Ascending aorta (tissue), 2 donors: ENCODE results near the gene TGFB1. TPM values are rescaled to one million over a fixed set of nuclear protein-coding genes. Genes with fewer than 3 reads are reported as not detected.

Experiments used
- DNase-seq, 2 donors: peaks; one replicate each; pipeline ENCODE4 v3.0.0-alpha.2; 2019; ENCODE audit warnings: low spot score in 2 of 2
- H3K27ac ChIP-seq, 2 donors: fragments of 200-600 bp; sonication (generic); one replicate each; pipeline ENCODE4 v1.5.1; 2016 to 2017; ENCODE audit warnings: mild to moderate bottlenecking in 1 of 2
- H3K27me3 ChIP-seq: fragments of 200-600 bp; sonication (generic); one replicate; pipeline ENCODE4 v1.5.1; 2017
- H3K36me3 ChIP-seq, 2 donors: fragments of 200-600 bp; sonication (generic); one replicate each; pipeline ENCODE4 v1.5.1; 2016
- H3K4me1 ChIP-seq, 2 donors: fragments of 200-600 bp; sonication (generic); one replicate each; pipeline ENCODE4 v1.5.1; 2016 to 2017; ENCODE audit warnings: mild to moderate bottlenecking in 1 of 2
- H3K4me3 ChIP-seq, 2 donors: fragments of 200-600 bp; sonication (generic); one replicate each; pipeline ENCODE4 v1.5.1; 2016 to 2017; ENCODE audit warnings: mild to moderate bottlenecking in 1 of 2
- H3K9me3 ChIP-seq, 2 donors: fragments of 200-600 bp; sonication (generic); one replicate each; pipeline ENCODE4 v1.5.1; 2016
- CTCF ChIP-seq, 3 experiments: fragments of 200-600 bp in 2 of 3; fragments of 450-650 bp in 1 of 3; sonication (generic) in 2 of 3; IDR thresholded peaks; one replicate each; pipeline ENCODE4 v1.5.1; 2016 to 2019; ENCODE audit warnings: antibody characterized with exemption in 3 of 3, mild to moderate bottlenecking in 1 of 3, moderate library complexity in 1 of 3
- intact Hi-C: fragments of 100-400 bp; cut with DNase I; formaldehyde crosslinking; loops from one replicate; pipeline ENCODE4 v1.15.1; 2023
- total RNA-seq: library from RNA; depleted of rRNA; stranded (reverse); fragments of >200 nt; gene quantifications from one replicate; pipeline ENCODE4 v1.1.0, GENCODE V29; 2016

The TGFB1 gene
- total RNA-seq, 1 donor from 2014 or later = 103 TPM

GRCh38 chr19:41311072-41311471 lies 42.6 kb downstream of the TGFB1 start:
- Histone ChIP-seq H3K36me3 (peaks cover 23 to 43% of the 10 kb centered on the region in 2 donors), H3K9me3 (no peaks in the 10 kb centered on the region), H3K27me3 (no peaks in the 10 kb centered on the region), H3K27ac (peak overlapping the region; percentile 93 to 96), H3K4me1 (peaks cover 8 to 19% of the 10 kb centered on the region in 2 donors), H3K4me3 (peak overlapping the region; percentile 55 to 86)
- DNase-seq = no peak
- no peak for TF ChIP-seq CTCF (IDR thresholded peaks at IDR 0.05)
- intact Hi-C loops = no loop called here

DNA sequence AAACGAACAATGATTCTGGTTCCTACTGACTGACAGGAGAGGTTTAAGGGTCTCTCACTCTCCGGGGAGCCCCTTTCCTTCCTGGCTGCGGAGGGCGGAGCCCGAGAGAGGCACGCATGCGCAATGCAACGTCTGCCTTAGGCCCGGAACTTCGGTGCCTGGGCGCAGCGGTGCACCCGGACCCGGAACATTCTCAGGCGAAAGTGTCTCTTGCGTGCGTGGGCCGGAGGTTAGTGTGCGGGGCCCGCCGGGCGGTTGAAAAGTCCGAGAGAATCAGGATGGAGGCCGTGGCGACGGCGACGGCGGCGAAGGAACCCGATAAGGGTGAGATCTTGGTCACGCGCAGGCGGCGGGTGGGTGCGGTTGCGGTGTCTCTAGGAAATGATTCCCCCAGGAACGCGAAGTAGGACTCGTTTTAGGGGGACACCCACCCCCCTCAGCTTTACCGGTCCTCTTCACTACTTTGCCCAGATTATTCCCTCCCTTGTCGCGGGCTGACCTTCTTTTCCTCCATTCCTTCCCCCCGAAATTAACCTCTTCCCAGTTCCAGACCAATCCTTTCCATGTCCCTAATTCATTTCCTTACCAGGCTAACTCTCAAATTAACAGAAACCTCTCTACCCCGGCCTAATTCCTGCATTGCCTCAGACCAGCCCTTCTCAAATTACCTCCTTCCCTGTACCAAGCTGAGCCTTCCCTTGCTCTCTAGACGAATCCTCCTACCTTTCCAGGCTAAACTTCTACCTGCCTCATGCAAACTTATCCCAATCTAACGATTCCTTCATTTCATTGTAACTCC lies 43.5 kb downstream of the TGFB1 start, which contains the start of gene CCDC97:
Gene CCDC97, plus strand, starts transcription at position 140 of the 799 bp plus-strand sequence. Its CDS starts 139 bp downstream, at position 279.
- Histone ChIP-seq H3K27ac (peak within 1 kb of the TSS; percentile 93 to 96), H3K27me3 (no peaks in the 10 kb centered on the region), H3K9me3 (no peaks in the 10 kb centered on the region), H3K36me3 (peaks cover 32 to 44% of the 10 kb centered on the region in 2 donors), H3K4me3 (peak within 1 kb of the TSS; percentile 55 to 86), H3K4me1 (peaks cover 8 to 19% of the 10 kb centered on the region in 2 donors)
- intact Hi-C loops = loop anchor here (1.0 kb wide), 1 partner anchor 48 kb away; no protein-coding TSS in a partner anchor
- DNase-seq = peak in 1 of 2 donors; percentile 89
- no peak for TF ChIP-seq CTCF (IDR thresholded peaks at IDR 0.05)

DNA sequence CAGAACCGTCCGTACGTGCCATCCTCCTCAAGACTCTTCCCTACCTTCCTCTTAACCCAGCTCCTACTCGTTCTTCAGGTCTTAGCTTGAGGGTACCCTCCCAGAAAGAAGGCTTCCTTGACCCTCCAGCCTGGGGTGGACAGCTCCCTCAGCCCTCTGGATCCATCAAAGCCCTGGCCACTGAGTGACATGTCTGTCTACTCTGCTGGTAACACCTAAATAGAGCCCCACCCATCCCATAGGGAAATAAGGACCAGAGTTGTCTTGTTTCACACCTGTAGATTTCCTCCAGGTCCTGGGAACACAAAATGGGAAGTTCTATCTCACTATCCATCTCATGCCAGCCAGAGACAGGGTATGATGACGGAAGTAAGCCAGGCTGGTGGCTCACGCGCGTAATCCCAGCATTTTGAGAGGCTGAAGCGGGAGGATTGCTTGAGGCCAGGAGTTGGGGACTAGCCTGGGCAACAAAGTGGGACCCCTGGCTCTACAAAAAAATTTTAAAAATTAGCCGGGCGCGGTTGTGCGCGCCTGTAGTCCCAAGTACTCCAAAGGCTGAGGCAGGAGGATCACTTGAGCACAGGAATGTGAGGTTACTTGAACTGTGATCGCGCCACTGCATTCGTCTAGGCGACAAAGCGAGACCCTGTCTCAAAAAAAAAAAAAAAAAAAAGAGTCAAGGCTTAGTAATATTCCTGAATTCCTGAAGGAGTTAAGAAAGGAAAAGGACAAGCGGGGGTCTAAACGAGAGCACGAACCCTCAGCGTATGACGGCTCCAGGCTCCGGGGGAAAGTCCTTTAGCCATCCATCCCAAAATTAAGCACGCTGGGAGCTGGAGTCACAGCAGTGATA lies 44.3 kb downstream of the TGFB1 start:
- intact Hi-C loops = loop anchor here (1.0 to 10.0 kb wide), 6 partner anchors 14 to 768 kb away; partner anchors contain the start of gene ZNF574
- no peaks in the 10 kb centered on the region for H3K9me3 ChIP-seq
- H3K27me3 ChIP-seq = no peaks in the 10 kb centered on the region
- peak overlapping the region; percentile 93 to 96 for H3K27ac ChIP-seq
- H3K4me3 ChIP-seq = peak overlapping the region; percentile 55 to 86
- peaks cover 8 to 19% of the 10 kb centered on the region in 2 donors for H3K4me1 ChIP-seq
- no peak for DNase-seq
- TF ChIP-seq CTCF (IDR thresholded peaks at IDR 0.05) = no peak
- H3K36me3 ChIP-seq = peaks cover 37 to 46% of the 10 kb centered on the region in 2 donors

DNA sequence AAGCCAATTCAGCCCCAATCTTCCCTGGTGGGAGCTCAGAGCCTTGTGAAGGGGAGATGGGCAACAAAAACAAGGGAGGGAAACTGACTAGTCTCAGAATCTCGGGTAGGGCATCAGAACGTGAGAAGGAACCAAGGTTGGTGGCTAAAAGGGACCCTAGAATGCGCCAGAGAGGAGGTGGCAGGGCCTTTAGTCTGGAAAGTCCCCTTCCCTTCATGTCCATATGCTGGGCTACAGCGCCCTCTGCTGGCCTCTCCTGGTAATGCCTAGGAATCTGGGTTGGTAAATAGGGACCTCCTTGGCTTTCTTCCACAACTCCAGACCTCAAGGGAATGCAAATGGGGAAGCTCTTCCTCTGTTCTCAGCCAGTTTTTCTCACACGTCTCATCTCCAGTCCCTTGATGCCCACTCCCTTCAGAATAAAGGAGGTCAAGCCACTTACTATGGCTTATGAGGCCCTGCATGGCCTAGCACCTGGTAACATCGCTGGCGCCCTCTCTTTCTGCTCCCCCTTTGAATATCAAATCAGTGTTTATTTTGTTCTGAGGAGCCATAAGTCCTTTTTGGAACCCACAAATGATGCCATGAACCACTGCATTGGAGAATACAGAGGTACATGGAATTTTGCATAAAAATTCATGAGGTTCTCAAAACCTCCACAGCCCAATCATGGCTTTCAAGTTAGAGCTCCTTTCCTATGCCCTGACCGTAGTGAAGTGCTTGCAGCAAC lies 45.1 kb downstream of the TGFB1 start:
- TF ChIP-seq CTCF (IDR thresholded peaks at IDR 0.05) = peak; percentile 93 to 97 (median 96)
- Histone ChIP-seq H3K27me3 (no peaks in the 10 kb centered on the region), H3K27ac (peak overlapping the region; percentile 93 to 96), H3K4me3 (peak overlapping the region; percentile 55 to 86), H3K36me3 (peaks cover 39 to 48% of the 10 kb centered on the region in 2 donors), H3K9me3 (no peaks in the 10 kb centered on the region), H3K4me1 (peaks cover 8 to 19% of the 10 kb centered on the region in 2 donors)
- intact Hi-C loops = loop anchor here (1.0 to 10.0 kb wide), 5 partner anchors 15 to 769 kb away; partner anchors contain the start of gene ZNF574
- peak; percentile 79 to 97 for DNase-seq

DNA sequence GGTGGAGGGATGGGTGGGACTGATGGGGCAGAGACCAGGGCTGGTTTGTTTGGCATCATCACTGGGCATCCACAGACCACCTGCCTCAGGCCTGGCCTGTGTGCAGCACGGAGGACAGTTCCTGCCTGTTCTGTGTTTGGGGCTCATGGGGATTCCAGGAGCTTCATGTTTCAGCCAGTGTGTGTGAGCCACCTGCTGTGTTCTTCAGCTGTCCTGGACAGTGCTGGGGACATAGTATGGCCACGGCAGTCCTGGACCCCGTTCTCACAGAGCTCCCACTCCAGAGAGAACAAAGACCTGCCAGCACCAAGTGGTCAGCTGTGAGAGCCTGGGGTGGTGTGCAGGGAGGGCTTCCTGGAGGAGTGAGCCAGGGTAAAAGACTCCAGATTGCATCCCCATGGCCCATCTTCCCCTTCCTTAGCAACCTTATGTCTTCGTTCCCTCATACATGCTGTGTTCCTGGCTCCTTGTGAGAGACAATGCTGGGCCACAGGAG lies 45.7 kb downstream of the TGFB1 start:
- H3K27ac ChIP-seq = peak overlapping the region; percentile 76 to 93
- peaks cover 8 to 19% of the 10 kb centered on the region in 2 donors for H3K4me1 ChIP-seq
- DNase-seq = no peak
- peaks cover 40 to 48% of the 10 kb centered on the region in 2 donors for H3K36me3 ChIP-seq
- no peak for TF ChIP-seq CTCF (IDR thresholded peaks at IDR 0.05)
- intact Hi-C loops = loop anchor here (2.0 to 10.0 kb wide), 4 partner anchors 47 to 769 kb away; partner anchors contain the start of gene ZNF574
- H3K4me3 ChIP-seq = no peak overlapping the region
- no peaks in the 10 kb centered on the region for H3K27me3 ChIP-seq
- H3K9me3 ChIP-seq = no peaks in the 10 kb centered on the region
